Ascending aorta (tissue), 2 donors: Measurements from ENCODE around the gene ABCA4. TPM values are rescaled to one million over a fixed set of nuclear protein-coding genes. Genes with fewer than 3 reads are reported as not detected.
A peak's percentile ranks its signal among the peaks of the same experiment; 100 is the strongest.

Experiments
- DNase-seq, 2 donors: peaks; one replicate each; pipeline ENCODE4 v3.0.0-alpha.2; 2019; ENCODE audit warnings: low spot score in 2 of 2
- H3K27ac ChIP-seq, 2 donors: fragments of 200-600 bp; sonication (generic); one replicate each; pipeline ENCODE4 v1.5.1; 2016 to 2017; ENCODE audit warnings: mild to moderate bottlenecking in 1 of 2
- H3K27me3 ChIP-seq: fragments of 200-600 bp; sonication (generic); one replicate; pipeline ENCODE4 v1.5.1; 2017
- H3K36me3 ChIP-seq, 2 donors: fragments of 200-600 bp; sonication (generic); one replicate each; pipeline ENCODE4 v1.5.1; 2016
- H3K4me1 ChIP-seq, 2 donors: fragments of 200-600 bp; sonication (generic); one replicate each; pipeline ENCODE4 v1.5.1; 2016 to 2017; ENCODE audit warnings: mild to moderate bottlenecking in 1 of 2
- H3K4me3 ChIP-seq, 2 donors: fragments of 200-600 bp; sonication (generic); one replicate each; pipeline ENCODE4 v1.5.1; 2016 to 2017; ENCODE audit warnings: mild to moderate bottlenecking in 1 of 2
- H3K9me3 ChIP-seq, 2 donors: fragments of 200-600 bp; sonication (generic); one replicate each; pipeline ENCODE4 v1.5.1; 2016
- CTCF ChIP-seq, 3 experiments: fragments of 200-600 bp in 2 of 3; fragments of 450-650 bp in 1 of 3; sonication (generic) in 2 of 3; IDR thresholded peaks; one replicate each; pipeline ENCODE4 v1.5.1; 2016 to 2019; ENCODE audit warnings: antibody characterized with exemption in 3 of 3, mild to moderate bottlenecking in 1 of 3, moderate library complexity in 1 of 3
- intact Hi-C: fragments of 100-400 bp; cut with DNase I; formaldehyde crosslinking; loops from one replicate; pipeline ENCODE4 v1.15.1; 2023
- total RNA-seq: library from RNA; depleted of rRNA; stranded (reverse); fragments of >200 nt; gene quantifications from one replicate; pipeline ENCODE4 v1.1.0, GENCODE V29; 2016

The ABCA4 gene
- total RNA-seq, 1 donor from 2014 or later, result not detected

- peak; percentile 34 to 94 for DNase-seq
- Histone ChIP-seq H3K27me3 (no peaks in the 10 kb centered on the region), H3K4me1 (peaks cover 5 to 41% of the 10 kb centered on the region in 2 donors), H3K4me3 (peak overlapping the region in 1 of 2 donors; percentile 48), H3K36me3 (no peaks in the 10 kb centered on the region), H3K27ac (peak overlapping the region; percentile 70), H3K9me3 (no peaks in the 10 kb centered on the region)
- TF ChIP-seq CTCF (IDR thresholded peaks at IDR 0.05), result peak; percentile 61 to 75 (median 67)
- intact Hi-C loops, result loop anchor here (2.0 to 5.0 kb wide), 4 partner anchors 15 to 372 kb away; partner anchors contain the start of genes ABCD3 and ARHGAP29
These were observed 75.4 kb downstream of the ABCA4 start for GRCh38 chr1:94045465-94046056.

- Histone ChIP-seq H3K9me3 (no peaks in the 10 kb centered on the region), H3K27ac (peak overlapping the region in 1 of 2 donors; percentile 54), H3K27me3 (no peaks in the 10 kb centered on the region), H3K4me1 (peaks cover 5 to 38% of the 10 kb centered on the region in 2 donors), H3K4me3 (no peak overlapping the region), H3K36me3 (no peaks in the 10 kb centered on the region)
- intact Hi-C loops, result loop anchor here (2.0 to 5.0 kb wide), 3 partner anchors 192 to 372 kb away; partner anchors contain the start of genes ABCD3 and ARHGAP29
- TF ChIP-seq CTCF (IDR thresholded peaks at IDR 0.05), result no peak
- no peak for DNase-seq
These were observed 76.1 kb downstream of the ABCA4 start for GRCh38 chr1:94044891-94045290.

- Histone ChIP-seq H3K36me3 (no peaks in the 10 kb centered on the region), H3K4me3 (no peak overlapping the region), H3K27me3 (no peaks in the 10 kb centered on the region), H3K27ac (peak overlapping the region in 1 of 2 donors; percentile 54), H3K9me3 (no peaks in the 10 kb centered on the region), H3K4me1 (peaks cover 5 to 35% of the 10 kb centered on the region in 2 donors)
- intact Hi-C loops, result loop anchor here (2.0 kb wide), 1 partner anchor 282 kb away; no protein-coding TSS in a partner anchor
- no peak for DNase-seq
- no peak for TF ChIP-seq CTCF (IDR thresholded peaks at IDR 0.05)
These were observed 76.6 kb downstream of the ABCA4 start for GRCh38 chr1:94044290-94044790.

GRCh38 chr1:94043738-94044289 is 77.1 kb downstream of the ABCA4 start:
- Histone ChIP-seq H3K4me1 (peaks cover 5 to 34% of the 10 kb centered on the region in 2 donors), H3K27me3 (no peaks in the 10 kb centered on the region), H3K4me3 (no peak overlapping the region), H3K27ac (peak overlapping the region in 1 of 2 donors; percentile 54), H3K36me3 (no peaks in the 10 kb centered on the region), H3K9me3 (no peaks in the 10 kb centered on the region)
- DNase-seq, result no peak
- intact Hi-C loops, result loop anchor here (2.0 kb wide), 1 partner anchor 283 kb away; no protein-coding TSS in a partner anchor
- TF ChIP-seq CTCF (IDR thresholded peaks at IDR 0.05), result no peak

- no peak for DNase-seq
- no peaks in the 10 kb centered on the region for H3K27me3 ChIP-seq
- H3K27ac ChIP-seq, result no peak overlapping the region
- no peaks in the 10 kb centered on the region for H3K36me3 ChIP-seq
- TF ChIP-seq CTCF (IDR thresholded peaks at IDR 0.05), result no peak
- H3K4me1 ChIP-seq, result peaks cover 5 to 22% of the 10 kb centered on the region in 2 donors
- no peak overlapping the region for H3K4me3 ChIP-seq
- intact Hi-C loops, result no loop called here
- H3K9me3 ChIP-seq, result no peaks in the 10 kb centered on the region
These were observed 78.6 kb downstream of the ABCA4 start for GRCh38 chr1:94042388-94042787.
